OCI-LY3 (cell line): ENCODE results near the gene ESYT2.

Experiments used
- H2AFZ ChIP-seq: fragments of 200-600, 300-600 bp; shearing (Covaris generic); 2 replicates; pipeline ENCODE4 v1.6.0; 2014; ENCODE audit warnings: antibody characterized with exemption, low read depth, low read length
- H3K27ac ChIP-seq: fragments of 200-600, 300-600 bp; sonication (generic); 2 replicates; pipeline ENCODE4 v1.5.1; 2014; ENCODE audit warnings: mild to moderate bottlenecking, low read length, moderate library complexity, mixed read lengths
- H3K27me3 ChIP-seq: fragments of 200-600, 300-600 bp; sonication (generic); 2 replicates; pipeline ENCODE4 v1.6.1; 2014; ENCODE audit warnings: low read depth, low read length, mixed read lengths
- H3K36me3 ChIP-seq: fragments of 200-600, 300-600 bp; sonication (generic); replicated peaks from 2 replicates; pipeline ENCODE3; 2014; ENCODE audit warnings: low read depth, low read length, mixed read lengths
- H3K4me1 ChIP-seq: fragments of 300-600, 200-600 bp; sonication (generic); 2 replicates; pipeline ENCODE4 v1.6.1; 2014; ENCODE audit warnings: low read length, mixed read lengths
- H3K4me2 ChIP-seq: fragments of 200-600, 300-600 bp; sonication (generic); 2 replicates; pipeline ENCODE4 v1.6.1; 2014; ENCODE audit warnings: low read length, mixed read lengths
- H3K4me3 ChIP-seq: fragments of 300-600, 200-600 bp; sonication (generic); 2 replicates; pipeline ENCODE4 v1.5.1; 2014; ENCODE audit warnings: antibody characterized with exemption, mild to moderate bottlenecking, low read length, moderate library complexity
- H3K79me2 ChIP-seq: fragments of 300-600, 200-600 bp; shearing (Covaris generic); 2 replicates; pipeline ENCODE4 v1.6.1; 2014; ENCODE audit warnings: mild to moderate bottlenecking, low read length, mixed read lengths
- H3K9ac ChIP-seq: fragments of 300-600, 200-600 bp; shearing (Covaris generic); 2 replicates; pipeline ENCODE4 v1.6.0; 2014; ENCODE audit warnings: mild to moderate bottlenecking, low read length, moderate library complexity
- H3K9me3 ChIP-seq: fragments of 200-600, 300-600 bp; shearing (Covaris generic); 2 replicates; pipeline ENCODE4 v1.6.1; 2014; ENCODE audit warnings: low read length, mixed read lengths; ENCODE audit not compliant: insufficient read depth
- H4K20me1 ChIP-seq: fragments of 200-600, 300-600 bp; sonication (generic); 2 replicates; pipeline ENCODE4 v1.6.1; 2016; ENCODE audit warnings: low read length, mixed read lengths; ENCODE audit not compliant: insufficient read depth
- EZH2phosphoT487 ChIP-seq: fragments of 200-600 bp; shearing (Covaris generic); IDR thresholded peaks from 2 replicates; pipeline ENCODE4 v1.6.1; 2018; ENCODE audit warnings: antibody characterized with exemption, mixed run types, low read depth
- TF ChIP-seq, protein P1 (sequence below): fragments of 200-600, 300-600 bp; sonication (generic); IDR thresholded peaks from 2 replicates; pipeline ENCODE4 v1.5.1; 2014; ENCODE audit warnings: antibody characterized with exemption, low read length, low read depth

Gene ESYT2

DNA sequence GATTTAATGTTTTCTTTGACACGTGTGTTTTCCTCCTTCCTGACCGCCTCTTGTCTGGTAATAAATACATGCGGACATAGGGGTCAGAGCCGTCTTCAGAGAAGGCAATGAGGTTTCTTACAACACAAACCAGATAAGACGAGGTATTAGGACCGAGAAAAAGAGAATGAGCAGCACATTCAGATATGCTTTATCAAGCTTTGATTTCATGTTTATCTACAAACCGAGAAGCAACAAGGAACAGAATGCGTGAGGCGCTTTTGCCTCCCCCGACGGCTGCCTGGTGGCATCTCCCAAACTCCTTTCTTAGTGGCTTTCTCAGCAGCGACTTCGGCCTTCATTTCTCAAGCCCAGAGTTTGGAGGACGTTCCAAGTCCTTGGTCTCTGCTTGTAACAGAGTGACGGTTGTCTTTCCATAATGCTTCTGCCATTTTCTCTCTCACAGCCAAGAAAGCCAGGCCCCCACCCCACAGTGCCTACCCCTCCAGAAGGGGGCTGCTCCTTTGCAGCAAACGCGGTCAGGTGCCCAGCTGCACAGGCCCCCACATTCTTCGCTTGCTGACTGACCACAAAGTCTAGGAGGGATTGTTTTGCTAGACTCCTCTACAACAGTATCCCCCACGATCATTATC is 92.1 kb downstream of the ESYT2 start:
- H3K4me3 ChIP-seq: no peak overlapping the region
- no peaks in the 10 kb centered on the region for H3K9me3 ChIP-seq
- H2AFZ ChIP-seq: no peak overlapping the region
- H4K20me1 ChIP-seq: no peaks in the 10 kb centered on the region
- H3K4me2 ChIP-seq: no peak overlapping the region
- peaks cover 16% of the 10 kb centered on the region for H3K36me3 ChIP-seq
- no peaks in the 10 kb centered on the region for H3K4me1 ChIP-seq
- no peak overlapping the region for H3K27ac ChIP-seq
- H3K79me2 ChIP-seq: no peaks in the 10 kb centered on the region
- no peak overlapping the region for H3K9ac ChIP-seq
- TF ChIP-seq, protein P1, sequence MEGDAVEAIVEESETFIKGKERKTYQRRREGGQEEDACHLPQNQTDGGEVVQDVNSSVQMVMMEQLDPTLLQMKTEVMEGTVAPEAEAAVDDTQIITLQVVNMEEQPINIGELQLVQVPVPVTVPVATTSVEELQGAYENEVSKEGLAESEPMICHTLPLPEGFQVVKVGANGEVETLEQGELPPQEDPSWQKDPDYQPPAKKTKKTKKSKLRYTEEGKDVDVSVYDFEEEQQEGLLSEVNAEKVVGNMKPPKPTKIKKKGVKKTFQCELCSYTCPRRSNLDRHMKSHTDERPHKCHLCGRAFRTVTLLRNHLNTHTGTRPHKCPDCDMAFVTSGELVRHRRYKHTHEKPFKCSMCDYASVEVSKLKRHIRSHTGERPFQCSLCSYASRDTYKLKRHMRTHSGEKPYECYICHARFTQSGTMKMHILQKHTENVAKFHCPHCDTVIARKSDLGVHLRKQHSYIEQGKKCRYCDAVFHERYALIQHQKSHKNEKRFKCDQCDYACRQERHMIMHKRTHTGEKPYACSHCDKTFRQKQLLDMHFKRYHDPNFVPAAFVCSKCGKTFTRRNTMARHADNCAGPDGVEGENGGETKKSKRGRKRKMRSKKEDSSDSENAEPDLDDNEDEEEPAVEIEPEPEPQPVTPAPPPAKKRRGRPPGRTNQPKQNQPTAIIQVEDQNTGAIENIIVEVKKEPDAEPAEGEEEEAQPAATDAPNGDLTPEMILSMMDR: no peak
- no peak for TF ChIP-seq EZH2phosphoT487
- no peaks in the 10 kb centered on the region for H3K27me3 ChIP-seq

DNA sequence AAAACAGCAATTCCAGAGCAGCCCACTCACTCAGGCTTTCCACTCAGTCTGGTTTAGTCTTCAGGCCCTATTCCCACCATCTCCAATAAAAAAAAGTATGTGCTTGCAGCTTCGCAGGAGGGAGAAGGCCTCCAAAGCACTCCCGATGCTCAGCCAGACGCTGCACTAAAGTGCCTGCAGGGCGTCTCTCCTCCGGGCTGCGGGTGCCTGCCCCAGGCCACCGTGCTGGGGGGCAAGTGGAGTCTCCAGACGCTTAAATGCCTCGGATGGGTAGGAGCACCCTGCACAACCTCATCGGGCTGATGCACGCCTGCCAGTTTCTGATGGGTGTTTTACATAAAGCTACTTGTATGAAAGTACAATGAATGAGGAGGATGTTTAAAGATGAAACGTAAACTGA is 93.4 kb downstream of the ESYT2 start:
- Histone ChIP-seq H3K9ac (no peak overlapping the region), H3K4me3 (no peak overlapping the region), H3K27ac (no peak overlapping the region), H3K4me2 (no peak overlapping the region), H4K20me1 (no peaks in the 10 kb centered on the region), H3K79me2 (no peaks in the 10 kb centered on the region), H3K36me3 (peaks cover 11% of the 10 kb centered on the region), H3K4me1 (no peaks in the 10 kb centered on the region), H3K9me3 (no peaks in the 10 kb centered on the region), H2AFZ (no peak overlapping the region), H3K27me3 (no peaks in the 10 kb centered on the region)
- TF ChIP-seq EZH2phosphoT487: no peak
- TF ChIP-seq, protein P1: no peak

GRCh38 chr7:158734861-158735260 is 94.4 kb downstream of the ESYT2 start:
- H3K27ac ChIP-seq: no peak overlapping the region
- TF ChIP-seq, protein P1: no peak
- no peak for TF ChIP-seq EZH2phosphoT487
- H3K9ac ChIP-seq: no peak overlapping the region
- no peaks in the 10 kb centered on the region for H4K20me1 ChIP-seq
- no peak overlapping the region for H3K4me2 ChIP-seq
- H3K36me3 ChIP-seq: peaks cover 11% of the 10 kb centered on the region
- H3K9me3 ChIP-seq: no peaks in the 10 kb centered on the region
- H3K4me3 ChIP-seq: no peak overlapping the region
- no peak overlapping the region for H2AFZ ChIP-seq
- no peaks in the 10 kb centered on the region for H3K4me1 ChIP-seq
- H3K79me2 ChIP-seq: no peaks in the 10 kb centered on the region
- no peaks in the 10 kb centered on the region for H3K27me3 ChIP-seq

- Histone ChIP-seq H3K4me1 (no peaks in the 10 kb centered on the region), H2AFZ (no peak overlapping the region), H3K79me2 (no peaks in the 10 kb centered on the region), H3K27ac (no peak overlapping the region), H3K9ac (no peak overlapping the region), H3K4me3 (no peak overlapping the region), H3K36me3 (peaks cover 8% of the 10 kb centered on the region), H4K20me1 (no peaks in the 10 kb centered on the region), H3K9me3 (no peaks in the 10 kb centered on the region), H3K27me3 (no peaks in the 10 kb centered on the region), H3K4me2 (no peak overlapping the region)
- TF ChIP-seq, protein P1: 0 out of 2 replicates have a peak, but pooled peaks have one; percentile 5
- TF ChIP-seq EZH2phosphoT487: no peak
These were observed 95.4 kb downstream of the ESYT2 start for GRCh38 chr7:158733775-158734494.
